ENCODE data around the gene CARMIL1.

DNA sequence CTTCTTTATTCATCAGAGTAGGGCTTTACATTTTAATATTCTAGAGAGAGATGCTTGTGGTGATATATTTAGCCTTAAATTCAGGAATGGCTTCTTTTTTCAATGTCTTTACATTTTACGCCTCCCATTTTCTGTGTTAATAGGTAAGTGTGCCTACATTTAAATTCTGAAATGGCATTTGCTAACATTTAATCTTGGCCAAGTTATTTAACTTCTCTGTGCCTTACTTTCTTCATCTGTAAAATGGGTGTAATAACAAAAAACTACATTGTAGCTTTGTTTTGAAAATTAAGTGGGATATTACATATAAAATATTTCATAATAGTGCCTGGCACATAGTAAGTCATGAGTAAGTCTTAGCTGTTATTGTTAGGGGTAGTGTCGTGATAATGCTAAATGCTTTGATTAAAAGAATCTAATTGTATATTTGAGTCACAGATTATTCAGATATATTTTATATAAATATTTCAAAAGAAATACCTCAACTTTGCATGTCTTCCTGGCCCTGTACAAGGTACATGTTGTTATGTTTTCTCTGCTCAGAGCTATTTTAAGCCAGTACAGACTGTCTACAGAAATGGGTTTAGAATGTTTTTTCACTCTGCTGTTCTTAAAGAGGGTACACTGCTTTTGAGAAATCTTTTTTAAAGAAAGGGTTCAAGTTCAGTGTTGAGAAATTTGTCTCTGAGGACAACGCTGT is 18.8 kb downstream of the CARMIL1 start:
- TF ChIP-seq BHLHE40 (IDR thresholded peaks at IDR 0.05; ENCODE audit: borderline replicate concordance) (no peak), LEF1 (IDR thresholded peaks at IDR 0.05; ENCODE audit: borderline replicate concordance) (no peak), TARDBP (IDR thresholded peaks at IDR 0.05) (no peak), FOXM1 (IDR thresholded peaks at IDR 0.05; ENCODE audit: borderline replicate concordance) (no peak), SP1 (IDR thresholded peaks at IDR 0.05) (no peak), HDGF (IDR thresholded peaks at IDR 0.05; ENCODE audit: borderline replicate concordance) (no peak)

Measured in HEK293T (cell line).